ENCODE measurements around the gene HACE1. TPM values are rescaled to one million over a fixed set of nuclear protein-coding genes. Genes with fewer than 3 reads are reported as not detected.
"Not testable (repeated sequence)": the region's sequence is repeated elsewhere in the genome, so short reads cannot be mapped to it uniquely, and the experiment has no call there.

HACE1 gene
- total RNA-seq, 4 donors from 2014 or later: 3.6 to 9.0 (median 5.1) TPM

DNA sequence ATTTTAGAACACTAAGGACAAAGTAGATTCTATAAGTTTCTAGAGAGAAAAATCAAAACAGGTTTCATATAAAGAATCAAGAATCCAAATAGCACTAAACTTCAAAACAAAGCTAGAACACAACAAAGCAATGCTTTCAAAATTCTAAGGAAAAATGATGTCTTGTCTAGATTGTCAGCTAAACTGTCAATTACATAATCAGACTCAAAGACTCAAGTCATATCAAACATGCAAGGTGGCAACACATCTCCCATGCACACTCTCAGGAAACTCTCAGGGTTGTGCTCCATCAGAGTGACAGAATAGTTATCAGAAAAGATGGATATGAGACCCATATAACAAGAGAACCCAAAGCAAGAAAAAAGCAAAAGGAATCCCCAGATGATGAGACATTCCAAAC lies 23.9 kb downstream of the HACE1 start:
- intact Hi-C loops (cut with DNase I; ENCODE audit: low total_unique reads) (no loop called here), in situ Hi-C loops (cut with MboI; ENCODE audit: low sequenced_read_pairs in 4 of 4) (no loop called here)
- no peak overlapping the region for H3K4me3 ChIP-seq
- ATAC-seq: no peak
- DNase-seq: no peak
- no peaks in the 10 kb centered on the region for H3K27me3 ChIP-seq
- H3K9me3 ChIP-seq: no peaks in the 10 kb centered on the region
- peaks cover 0 to 11% of the 10 kb centered on the region in 2 donors for H3K36me3 ChIP-seq
- TF ChIP-seq, protein P1, sequence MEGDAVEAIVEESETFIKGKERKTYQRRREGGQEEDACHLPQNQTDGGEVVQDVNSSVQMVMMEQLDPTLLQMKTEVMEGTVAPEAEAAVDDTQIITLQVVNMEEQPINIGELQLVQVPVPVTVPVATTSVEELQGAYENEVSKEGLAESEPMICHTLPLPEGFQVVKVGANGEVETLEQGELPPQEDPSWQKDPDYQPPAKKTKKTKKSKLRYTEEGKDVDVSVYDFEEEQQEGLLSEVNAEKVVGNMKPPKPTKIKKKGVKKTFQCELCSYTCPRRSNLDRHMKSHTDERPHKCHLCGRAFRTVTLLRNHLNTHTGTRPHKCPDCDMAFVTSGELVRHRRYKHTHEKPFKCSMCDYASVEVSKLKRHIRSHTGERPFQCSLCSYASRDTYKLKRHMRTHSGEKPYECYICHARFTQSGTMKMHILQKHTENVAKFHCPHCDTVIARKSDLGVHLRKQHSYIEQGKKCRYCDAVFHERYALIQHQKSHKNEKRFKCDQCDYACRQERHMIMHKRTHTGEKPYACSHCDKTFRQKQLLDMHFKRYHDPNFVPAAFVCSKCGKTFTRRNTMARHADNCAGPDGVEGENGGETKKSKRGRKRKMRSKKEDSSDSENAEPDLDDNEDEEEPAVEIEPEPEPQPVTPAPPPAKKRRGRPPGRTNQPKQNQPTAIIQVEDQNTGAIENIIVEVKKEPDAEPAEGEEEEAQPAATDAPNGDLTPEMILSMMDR (IDR thresholded peaks at IDR 0.05 in 4 of 5, conservative IDR thresholded peaks at IDR 0.05 in 1 of 5): no peak
- no peak for TF ChIP-seq POLR2A (IDR thresholded peaks at IDR 0.05)
- no peak overlapping the region for H3K27ac ChIP-seq
- H3K4me1 ChIP-seq: no peaks in the 10 kb centered on the region

DNA sequence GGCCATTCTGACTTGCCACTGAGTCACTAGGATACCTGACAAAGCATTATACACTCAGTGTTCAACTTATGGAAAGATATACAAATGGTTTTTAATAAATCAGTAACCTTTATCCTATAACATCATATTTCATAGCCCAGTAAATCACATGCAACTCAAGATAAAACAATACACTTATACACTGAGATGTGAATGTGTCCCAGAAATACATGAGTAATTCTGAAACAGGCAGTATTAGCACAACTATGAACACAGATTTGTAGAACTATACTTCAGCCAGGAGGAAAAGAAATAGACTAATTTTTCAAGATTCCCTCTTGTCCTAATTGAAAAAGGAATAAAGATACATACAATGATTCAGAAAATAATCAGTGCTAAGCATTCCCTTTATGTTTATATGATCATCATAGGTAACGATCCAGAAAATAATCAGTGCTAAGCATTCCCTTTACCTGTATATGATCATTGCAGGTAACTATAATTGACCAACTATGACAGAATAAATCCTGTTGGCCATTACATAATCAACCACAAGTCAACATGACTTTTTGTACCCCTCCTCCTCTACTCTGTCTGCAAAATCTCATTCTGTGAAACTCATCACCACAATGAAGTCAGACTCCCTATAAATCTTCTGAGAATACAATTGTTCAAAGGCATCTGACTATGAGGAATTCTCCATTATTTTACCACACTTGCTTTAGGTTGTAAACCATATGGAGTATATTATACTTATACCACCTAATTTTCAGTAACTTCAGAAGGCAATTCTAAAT lies 30.3 kb downstream of the HACE1 start:
- intact Hi-C loops (cut with DNase I; ENCODE audit: low total_unique reads) (no loop called here), in situ Hi-C loops (cut with MboI; ENCODE audit: low sequenced_read_pairs in 4 of 4) (no loop called here)
- H3K36me3 ChIP-seq: peaks cover 0 to 20% of the 10 kb centered on the region in 2 donors

GRCh38 chr6:104828478-104828877 lies 31.2 kb downstream of the HACE1 start:
- TF ChIP-seq POLR2A (IDR thresholded peaks at IDR 0.05): no peak
- no peaks in the 10 kb centered on the region for H3K27me3 ChIP-seq
- no peak overlapping the region for H3K27ac ChIP-seq
- intact Hi-C loops (cut with DNase I; ENCODE audit: low total_unique reads) (no loop called here), in situ Hi-C loops (cut with MboI; ENCODE audit: low sequenced_read_pairs in 4 of 4) (no loop called here)
- H3K36me3 ChIP-seq: peaks cover 0 to 23% of the 10 kb centered on the region in 2 donors
- DNase-seq: no peak
- H3K4me3 ChIP-seq: no peak overlapping the region
- no peaks in the 10 kb centered on the region for H3K4me1 ChIP-seq
- no peak for ATAC-seq
- H3K9me3 ChIP-seq: no peaks in the 10 kb centered on the region

More for the DNA sequence above, 30.3 kb downstream of the HACE1 start:
- no peaks in the 10 kb centered on the region for H3K9me3 ChIP-seq
- DNase-seq (no peak), ATAC-seq (no peak)
- no peak overlapping the region for H3K27ac ChIP-seq
- H3K4me1 ChIP-seq: no peaks in the 10 kb centered on the region
- H3K4me3 ChIP-seq: no peak overlapping the region
- H3K27me3 ChIP-seq: no peaks in the 10 kb centered on the region
- TF ChIP-seq, protein P1 (IDR thresholded peaks at IDR 0.05 in 4 of 5, conservative IDR thresholded peaks at IDR 0.05 in 1 of 5): no peak
- no peak for TF ChIP-seq POLR2A (IDR thresholded peaks at IDR 0.05)

DNA sequence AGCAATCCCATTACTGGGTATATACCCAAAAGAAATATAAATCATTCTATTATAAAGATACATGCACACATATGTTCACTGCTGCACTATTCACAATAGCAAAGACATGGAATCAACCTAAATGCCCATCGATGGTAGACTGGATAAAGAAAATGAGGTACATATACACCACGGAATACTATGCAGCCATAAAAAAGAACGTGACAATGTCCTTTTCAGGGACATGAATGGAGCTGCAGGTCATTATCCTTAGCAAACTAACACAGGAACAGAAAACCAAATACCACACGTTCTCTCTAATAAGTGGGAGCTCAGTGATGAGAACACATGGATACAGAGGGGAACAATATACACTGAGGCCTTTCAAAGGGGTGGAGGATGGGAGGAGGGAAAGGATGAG lies 38.9 kb downstream of the HACE1 start:
- peaks cover 0 to 13% of the 10 kb centered on the region in 2 donors for H3K36me3 ChIP-seq
- H3K27me3 ChIP-seq; H3K4me1 ChIP-seq; H3K9me3 ChIP-seq; H3K27ac ChIP-seq; in situ Hi-C loops (cut with MboI; ENCODE audit: low sequenced_read_pairs in 4 of 4); DNase-seq; ATAC-seq; H3K4me3 ChIP-seq; intact Hi-C loops (cut with DNase I; ENCODE audit: low total_unique reads): not testable (repeated sequence)

- intact Hi-C loops (cut with DNase I; ENCODE audit: low total_unique reads) (no loop called here), in situ Hi-C loops (cut with MboI; ENCODE audit: low sequenced_read_pairs in 4 of 4) (no loop called here)
- H3K9me3 ChIP-seq: no peaks in the 10 kb centered on the region
- H3K4me1 ChIP-seq: no peaks in the 10 kb centered on the region
- ATAC-seq (no peak), DNase-seq (no peak)
- H3K27ac ChIP-seq: no peak overlapping the region
- H3K4me3 ChIP-seq: no peak overlapping the region
- no peaks in the 10 kb centered on the region for H3K27me3 ChIP-seq
- TF ChIP-seq, protein P1 (IDR thresholded peaks at IDR 0.05 in 4 of 5, conservative IDR thresholded peaks at IDR 0.05 in 1 of 5): no peak
- TF ChIP-seq POLR2A (IDR thresholded peaks at IDR 0.05): no peak
- H3K36me3 ChIP-seq: peaks cover 0 to 4% of the 10 kb centered on the region in 2 donors
Observed at GRCh38 chr6:104816125-104816524, 43.6 kb downstream of the HACE1 start.

All from gastrocnemius medialis (tissue), 4 donors.